Activated naive CD4-positive, alpha-beta T cell treated with Interleukin-2 at 50 U/mL for 16 hours (primary cell): ENCODE data around the gene SF3A2.

ENCODE experiments used
- DNase-seq: peaks from one replicate; pipeline ENCODE4 v3.0.0-alpha.2; 2020

SF3A2 gene

GRCh38 chr19:2208975-2209374 lies 27.6 kb upstream of the SF3A2 start:
- no peak for DNase-seq

- DNase-seq = no peak
Observed at GRCh38 chr19:2209408-2209807, 27.2 kb upstream of the SF3A2 start.

DNA sequence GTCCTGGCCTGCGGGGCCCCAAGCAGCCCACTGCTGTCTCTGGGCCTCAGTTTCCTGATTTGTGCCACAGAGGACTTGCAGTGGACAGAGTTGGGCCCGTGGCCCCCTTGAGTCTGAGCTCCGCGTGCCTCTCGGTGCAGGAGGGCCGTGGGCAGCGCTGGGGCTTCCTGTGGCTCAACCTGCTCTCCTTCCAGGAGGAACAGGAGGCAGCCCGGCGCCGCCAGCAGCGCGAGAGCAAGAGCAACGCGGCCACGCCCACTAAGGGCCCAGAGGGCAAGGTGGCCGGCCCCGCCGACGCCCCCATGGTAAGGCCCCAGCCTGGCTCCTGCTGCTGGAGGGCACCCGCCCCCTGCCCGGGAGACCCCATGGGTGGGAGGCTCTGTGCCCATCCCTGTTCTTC lies 26.4 kb upstream of the SF3A2 start:
- no peak for DNase-seq

DNA sequence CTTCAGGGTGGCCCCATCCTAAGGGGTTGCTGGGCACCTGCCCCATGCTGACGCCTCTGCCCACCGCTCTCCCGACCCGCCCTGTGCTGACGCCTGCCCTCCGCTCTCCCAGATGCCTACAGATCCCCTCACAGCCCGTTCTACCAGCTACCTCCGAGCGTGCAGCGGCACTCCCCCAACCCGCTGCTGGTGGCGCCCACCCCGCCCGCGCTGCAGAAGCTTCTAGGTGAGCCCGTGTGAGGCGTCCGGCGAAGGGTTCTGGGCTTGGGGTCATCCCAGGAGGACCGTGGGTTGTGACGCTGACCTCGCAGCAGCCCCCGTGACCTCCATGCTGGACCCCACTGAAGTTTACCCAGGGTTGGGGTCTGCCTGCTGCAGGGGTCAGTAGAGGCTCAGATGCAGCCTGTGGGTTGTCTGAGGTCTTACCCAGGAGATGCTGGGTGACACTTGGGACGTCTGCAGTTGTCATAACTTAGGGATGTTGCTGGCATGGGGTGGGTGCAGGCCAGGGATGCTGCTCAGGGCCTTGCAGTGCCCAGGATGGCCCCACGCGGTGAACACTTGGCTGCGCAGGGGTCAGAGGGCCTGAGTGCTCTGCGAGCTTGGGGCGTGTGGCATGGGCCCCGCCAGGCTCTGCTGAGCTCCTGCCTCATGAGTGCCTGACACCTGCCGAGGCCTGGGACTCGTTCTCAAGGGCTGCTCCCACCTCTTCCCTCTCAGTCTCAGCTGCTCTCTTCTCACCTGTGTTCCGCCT lies 25.5 kb upstream of the SF3A2 start:
- DNase-seq = no peak

DNA sequence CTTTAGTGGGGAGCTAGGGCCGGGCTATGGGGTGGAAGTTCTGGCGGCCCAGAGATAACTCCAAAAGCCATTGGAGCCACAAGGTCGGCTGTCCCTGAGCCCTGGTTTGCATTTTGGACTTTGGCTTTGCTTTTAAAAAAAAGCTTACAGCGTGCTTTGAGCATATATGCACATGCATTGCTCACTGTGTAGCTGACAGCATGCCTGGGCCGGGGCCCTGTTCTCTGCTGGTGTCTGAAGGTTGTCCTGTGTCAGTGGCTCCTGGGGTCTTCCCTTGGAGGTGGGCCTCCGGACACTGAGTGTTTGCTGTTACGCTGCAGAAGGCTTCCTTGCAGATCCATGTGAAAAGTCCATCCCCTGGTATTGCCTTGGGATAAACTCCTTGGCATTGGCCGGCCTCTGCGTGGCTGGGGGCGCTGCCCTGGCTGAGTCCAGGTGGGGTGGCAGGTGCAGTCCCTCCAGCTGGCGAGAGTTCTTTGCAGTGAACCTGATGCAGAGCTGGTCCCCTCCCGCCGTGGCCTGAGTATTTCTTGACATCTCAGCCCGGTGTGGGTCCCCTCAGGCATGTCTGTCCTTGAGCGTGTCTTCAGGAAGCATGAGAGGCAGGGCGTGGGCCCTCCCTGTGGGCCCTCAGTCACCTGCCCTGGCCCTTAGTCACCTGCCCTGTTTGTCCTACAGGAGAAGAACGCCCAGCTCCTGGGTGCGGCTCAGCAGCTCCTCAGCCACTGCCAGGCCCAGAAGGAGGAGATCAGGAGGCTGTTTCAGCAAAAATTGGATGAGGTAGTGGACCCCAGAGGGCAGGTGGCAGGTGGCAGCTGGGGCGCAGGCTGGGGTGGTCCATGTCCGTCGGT lies 23.5 kb upstream of the SF3A2 start:
- no peak for DNase-seq

GRCh38 chr19:2213799-2214198 lies 22.8 kb upstream of the SF3A2 start:
- no peak for DNase-seq

DNA sequence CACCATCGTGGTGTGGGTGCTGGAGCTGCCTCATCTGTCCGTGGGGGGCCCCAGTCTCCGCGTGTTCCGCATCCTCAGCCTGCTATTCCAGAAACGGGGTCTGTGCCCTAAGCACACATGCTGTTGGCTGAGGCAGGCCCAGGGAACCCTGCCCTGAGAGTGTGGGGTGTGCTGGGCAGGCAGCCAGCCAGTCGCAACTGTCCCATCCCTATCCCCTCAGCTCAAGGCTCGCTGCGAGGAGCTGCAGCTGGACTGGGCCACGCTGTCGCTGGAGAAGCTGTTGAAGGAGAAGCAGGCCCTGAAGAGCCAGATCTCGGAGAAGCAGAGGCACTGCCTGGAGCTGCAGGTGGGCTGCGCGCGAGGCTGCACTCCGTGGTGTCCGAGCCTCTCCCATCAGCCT lies 22.4 kb upstream of the SF3A2 start:
- no peak for DNase-seq

DNA sequence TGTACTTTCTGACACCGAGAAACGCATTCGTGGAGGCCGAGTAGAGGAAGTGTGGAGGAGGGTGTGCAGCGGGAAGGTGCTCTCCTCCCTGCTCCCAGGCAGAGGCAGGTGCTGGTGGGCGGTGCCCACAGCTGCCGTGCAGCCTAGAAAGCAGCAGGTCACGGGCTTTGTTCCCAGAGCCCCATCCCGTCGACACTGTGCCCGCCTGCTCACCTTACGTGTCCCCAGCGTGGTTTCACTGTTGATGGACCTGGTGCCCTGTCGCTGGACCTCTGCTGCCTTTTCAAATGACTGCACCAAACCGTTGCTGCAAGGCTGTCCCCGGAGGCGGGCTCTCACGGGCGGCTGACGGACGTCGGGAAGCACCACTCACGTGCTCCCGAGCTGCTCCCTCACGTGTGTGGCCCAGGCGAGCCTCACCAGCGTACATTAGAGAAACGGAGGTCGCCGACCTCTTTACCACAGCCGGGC lies 21.3 kb upstream of the SF3A2 start:
- DNase-seq = peak; percentile 34

DNA sequence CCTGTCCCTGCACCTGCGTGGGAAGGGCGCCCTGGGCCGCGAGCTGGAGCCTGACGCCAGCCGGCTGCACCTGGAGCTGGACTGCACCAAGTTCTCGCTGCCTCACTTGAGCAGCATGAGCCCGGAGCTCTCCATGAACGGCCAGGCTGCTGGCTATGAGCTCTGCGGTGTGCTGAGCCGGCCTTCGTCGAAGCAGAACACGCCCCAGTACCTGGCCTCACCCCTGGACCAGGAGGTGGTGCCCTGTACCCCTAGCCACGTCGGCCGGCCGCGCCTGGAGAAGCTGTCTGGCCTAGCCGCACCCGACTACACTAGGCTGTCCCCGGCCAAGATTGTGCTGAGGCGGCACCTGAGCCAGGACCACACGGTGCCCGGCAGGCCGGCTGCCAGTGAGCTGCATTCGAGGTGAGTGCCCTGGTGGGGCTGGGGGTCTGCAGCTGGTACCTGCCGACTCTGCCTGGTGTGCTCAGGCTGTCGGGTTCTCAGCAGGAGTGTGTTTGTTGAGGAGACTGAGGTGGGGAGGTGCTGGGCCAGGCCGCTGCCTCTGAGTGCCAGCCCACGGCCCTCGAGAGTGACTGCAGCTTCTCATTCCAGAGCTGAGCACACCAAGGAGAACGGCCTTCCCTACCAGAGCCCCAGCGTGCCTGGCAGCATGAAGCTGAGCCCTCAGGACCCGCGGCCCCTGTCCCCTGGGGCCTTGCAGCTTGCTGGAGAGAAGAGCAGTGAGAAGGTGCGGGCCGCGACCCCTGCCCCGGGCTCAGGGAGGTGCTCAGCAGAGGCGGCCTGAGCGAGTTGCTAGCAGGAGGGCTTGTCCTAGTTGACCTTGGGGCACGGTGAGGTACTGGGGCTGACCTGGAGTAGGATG lies 20.0 kb upstream of the SF3A2 start:
- no peak for DNase-seq

DNA sequence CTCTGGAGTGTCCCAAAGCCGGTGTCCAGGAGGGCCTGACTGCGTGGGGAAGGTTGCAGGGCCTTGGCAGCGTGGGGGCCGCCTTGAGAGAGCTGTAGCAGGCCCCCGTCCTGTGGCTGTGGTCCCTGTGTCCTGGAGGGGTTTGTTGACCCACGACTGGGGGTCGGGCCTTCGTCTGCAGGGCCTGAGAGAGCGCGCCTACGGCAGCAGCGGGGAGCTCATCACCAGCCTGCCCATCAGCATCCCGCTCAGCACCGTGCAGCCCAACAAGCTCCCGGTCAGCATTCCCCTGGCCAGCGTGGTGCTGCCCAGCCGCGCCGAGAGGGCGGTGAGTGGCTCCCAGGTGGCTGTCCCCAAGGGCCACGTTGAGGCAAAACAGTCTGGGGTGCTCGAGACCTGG lies 19.0 kb upstream of the SF3A2 start:
- DNase-seq = no peak

GRCh38 chr19:2219726-2220125 lies 16.9 kb upstream of the SF3A2 start:
- DNase-seq = no peak

DNA sequence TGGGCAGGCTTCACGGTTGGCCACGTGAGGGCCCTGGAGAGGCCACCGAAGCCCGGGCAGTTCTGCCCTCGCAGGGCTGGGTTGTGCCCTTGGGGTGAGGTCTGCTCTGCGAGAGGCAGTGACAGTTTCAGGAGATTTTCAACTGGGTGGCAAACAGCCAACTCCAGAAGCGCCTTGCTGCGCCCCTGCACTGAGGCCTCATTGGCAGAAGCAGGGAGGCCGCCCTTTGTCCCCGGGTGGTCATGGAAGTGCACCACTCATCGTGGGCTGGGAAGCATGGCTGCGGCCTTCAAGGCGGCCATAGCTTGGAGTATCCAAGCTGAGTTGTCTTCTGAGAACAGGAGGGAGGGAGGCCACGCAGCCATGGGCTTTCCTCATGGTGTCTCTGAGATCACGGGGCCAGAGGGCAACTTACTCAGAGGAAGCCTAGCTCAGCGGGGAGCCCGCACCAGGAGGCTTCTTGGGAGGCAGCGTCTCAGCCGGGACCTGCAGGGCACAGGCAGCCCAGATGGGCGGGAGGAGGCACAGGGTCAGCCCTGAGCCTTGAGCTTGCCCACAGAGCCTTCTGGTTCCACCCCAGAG lies 15.3 kb upstream of the SF3A2 start:
- no peak for DNase-seq

GRCh38 chr19:2221918-2222317 lies 14.7 kb upstream of the SF3A2 start:
- DNase-seq = no peak

DNA sequence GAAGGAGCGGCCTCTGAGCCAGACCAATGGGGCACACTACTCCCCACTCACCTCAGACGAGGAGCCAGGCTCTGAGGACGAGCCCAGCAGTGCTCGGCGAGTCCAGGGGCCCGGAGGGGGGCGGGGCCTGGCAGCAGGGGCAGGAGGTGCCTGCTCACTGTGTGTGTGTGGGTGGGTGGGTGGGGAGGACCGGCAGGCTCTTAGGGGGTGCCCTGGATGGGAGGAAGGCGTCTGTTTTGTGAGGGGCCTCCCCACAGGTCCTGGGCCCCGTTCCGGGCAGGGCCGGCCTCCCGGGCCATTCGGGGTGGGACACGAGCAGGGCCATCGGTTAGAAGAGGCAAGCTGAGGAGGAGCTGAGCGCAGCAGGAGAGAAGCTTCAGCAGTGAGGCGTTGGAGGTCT lies 13.2 kb upstream of the SF3A2 start:
- DNase-seq = no peak

DNA sequence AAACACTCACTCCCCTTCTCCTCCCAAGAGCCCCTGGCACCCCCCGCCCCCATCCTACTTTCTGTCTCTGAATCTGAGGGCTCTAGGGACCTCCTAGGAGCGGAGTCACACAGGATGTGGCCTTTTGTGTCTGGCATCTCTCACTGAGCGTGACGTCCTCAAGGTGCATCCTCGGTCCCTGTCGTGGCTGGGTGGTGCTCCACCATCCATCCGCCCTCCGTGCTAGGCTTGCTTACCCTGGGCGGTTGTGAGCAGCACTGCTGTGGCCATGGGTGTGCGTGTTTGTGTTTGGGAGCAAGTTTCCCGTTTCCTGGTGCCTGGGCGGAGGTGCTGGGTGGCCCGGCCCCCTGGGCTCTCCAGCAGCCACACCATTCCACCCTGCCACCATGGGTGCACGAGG lies 12.7 kb upstream of the SF3A2 start:
- no peak for DNase-seq

DNA sequence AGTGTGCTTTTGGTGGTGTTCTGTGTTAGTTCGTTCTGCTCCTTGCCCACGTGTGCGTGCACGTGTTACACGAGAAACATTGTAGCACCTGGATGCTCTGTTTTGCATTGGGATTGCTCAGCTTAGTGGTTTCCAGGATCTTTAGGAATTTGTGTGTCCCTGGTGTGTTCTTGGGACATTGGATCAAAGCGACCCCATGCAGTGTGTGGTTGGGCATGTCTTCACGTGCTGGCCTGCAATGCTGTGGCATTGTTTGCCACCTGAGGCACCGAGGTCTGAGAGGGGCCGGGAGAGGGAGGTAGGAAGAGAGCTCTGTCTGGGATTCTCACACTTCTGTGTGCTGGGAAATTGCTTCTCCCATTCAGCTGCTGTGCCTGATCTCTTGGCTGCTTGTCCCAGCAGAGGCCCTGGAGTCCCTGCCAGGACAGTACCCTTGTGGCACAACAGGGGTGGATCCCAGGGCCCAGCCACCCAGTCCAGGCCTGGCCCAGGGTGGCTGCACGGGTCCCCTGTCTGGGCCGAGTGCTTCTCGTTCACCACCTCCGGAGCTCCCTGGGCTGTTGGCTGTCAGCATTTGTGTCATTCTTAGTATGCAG lies 11.8 kb upstream of the SF3A2 start:
- no peak for DNase-seq

GRCh38 chr19:2225415-2226050 lies 11.1 kb upstream of the SF3A2 start:
- DNase-seq = no peak

DNA sequence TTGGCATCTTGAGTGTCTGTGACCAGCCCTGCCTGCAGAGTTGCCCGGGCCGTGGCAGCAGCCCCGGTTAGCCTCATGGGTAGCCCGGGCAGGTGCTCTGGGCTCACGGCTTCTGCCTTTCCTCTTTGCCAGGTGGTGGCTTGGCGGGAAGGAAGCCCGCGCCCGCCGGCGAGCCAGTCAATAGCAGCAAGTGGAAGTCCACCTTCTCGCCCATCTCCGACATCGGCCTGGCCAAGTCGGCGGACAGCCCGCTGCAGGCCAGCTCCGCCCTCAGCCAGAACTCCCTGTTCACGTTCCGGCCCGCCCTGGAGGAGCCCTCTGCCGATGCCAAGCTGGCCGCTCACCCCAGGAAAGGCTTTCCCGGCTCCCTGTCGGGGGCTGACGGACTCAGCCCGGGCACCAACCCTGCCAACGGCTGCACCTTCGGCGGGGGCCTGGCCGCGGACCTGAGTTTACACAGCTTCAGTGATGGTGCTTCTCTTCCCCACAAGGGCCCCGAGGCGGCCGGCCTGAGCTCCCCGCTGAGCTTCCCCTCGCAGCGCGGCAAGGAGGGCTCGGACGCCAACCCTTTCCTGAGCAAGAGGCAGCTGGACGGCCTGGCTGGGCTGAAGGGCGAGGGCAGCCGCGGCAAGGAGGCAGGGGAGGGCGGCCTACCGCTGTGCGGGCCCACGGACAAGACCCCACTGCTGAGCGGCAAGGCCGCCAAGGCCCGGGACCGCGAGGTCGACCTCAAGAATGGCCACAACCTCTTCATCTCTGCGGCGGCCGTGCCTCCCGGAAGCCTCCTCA lies 10.4 kb upstream of the SF3A2 start:
- DNase-seq = no peak

DNA sequence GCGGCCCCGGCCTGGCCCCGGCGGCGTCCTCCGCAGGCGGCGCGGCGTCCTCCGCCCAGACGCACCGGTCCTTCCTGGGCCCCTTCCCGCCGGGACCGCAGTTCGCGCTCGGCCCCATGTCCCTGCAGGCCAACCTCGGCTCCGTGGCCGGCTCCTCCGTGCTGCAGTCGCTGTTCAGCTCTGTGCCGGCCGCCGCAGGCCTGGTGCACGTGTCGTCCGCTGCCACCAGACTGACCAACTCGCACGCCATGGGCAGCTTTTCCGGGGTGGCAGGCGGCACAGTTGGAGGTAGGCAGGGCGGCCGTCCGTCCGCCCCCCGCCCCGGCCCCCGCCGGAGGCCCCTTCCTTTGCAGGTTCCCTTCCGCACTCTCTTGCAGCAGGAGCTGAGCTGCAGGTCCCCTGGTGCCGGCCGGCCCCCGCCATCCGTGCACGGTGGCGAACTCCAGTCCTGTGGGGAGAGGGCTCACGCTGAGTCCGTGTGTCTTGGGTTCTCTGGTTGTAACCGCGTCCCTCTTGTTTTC lies 9.7 kb upstream of the SF3A2 start:
- DNase-seq = no peak

- DNase-seq = no peak
Observed at GRCh38 chr19:2227415-2228156, 9.0 kb upstream of the SF3A2 start.
